Subcutaneous adipose tissue (tissue), 4 donors: ENCODE data around the gene STK39. TPM values are rescaled to one million over a fixed set of nuclear protein-coding genes. Genes with fewer than 3 reads are reported as not detected.

Experiments
- total RNA-seq, 4 donors: library from RNA; depleted of rRNA; stranded (reverse); fragments of >200 nt; gene quantifications; one replicate each; pipeline ENCODE4 v1.1.0, GENCODE V29; 2016
- TF ChIP-seq, protein P1 (sequence below): fragments of 450-650 bp; IDR thresholded peaks from one replicate; pipeline ENCODE4 v1.5.1; 2016; ENCODE audit warnings: low read depth, mild to moderate bottlenecking, control low read depth, antibody characterized with exemption, moderate library complexity

STK39 gene
- total RNA-seq, 4 donors from 2014 or later = 40.1 to 68.6 (median 56.5) TPM

DNA sequence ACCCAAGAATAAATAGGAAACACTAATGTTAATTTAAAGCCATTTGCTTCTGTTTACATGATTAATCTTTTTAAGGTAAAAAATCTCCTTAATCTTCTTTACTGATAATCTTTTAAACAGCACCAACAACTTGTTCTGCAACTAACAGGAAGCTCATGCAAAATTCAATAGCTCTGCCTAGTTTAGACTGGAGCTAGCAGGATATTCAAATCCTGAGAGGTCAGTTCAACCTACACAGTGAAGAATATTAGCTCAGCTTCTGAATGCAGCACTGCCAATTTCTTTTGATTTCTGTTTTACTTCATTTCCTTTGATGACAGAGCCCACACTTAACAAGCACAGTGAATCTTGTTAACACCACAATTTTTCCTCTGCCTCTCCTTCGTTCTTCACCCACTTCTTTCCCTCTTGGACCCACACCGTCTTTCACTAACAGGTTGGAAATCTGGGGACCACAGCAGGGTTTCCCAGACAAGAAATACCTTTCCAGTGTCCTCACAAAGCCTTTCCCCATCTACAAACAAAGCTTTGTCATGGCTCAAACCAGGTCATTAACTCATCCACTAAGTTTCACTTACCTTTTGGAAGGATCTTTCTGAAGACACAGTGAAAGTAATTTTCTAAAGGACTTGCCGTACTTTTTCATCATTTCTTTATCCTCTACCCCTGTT, 109.8 kb downstream of the STK39 start:
- TF ChIP-seq, protein P1, sequence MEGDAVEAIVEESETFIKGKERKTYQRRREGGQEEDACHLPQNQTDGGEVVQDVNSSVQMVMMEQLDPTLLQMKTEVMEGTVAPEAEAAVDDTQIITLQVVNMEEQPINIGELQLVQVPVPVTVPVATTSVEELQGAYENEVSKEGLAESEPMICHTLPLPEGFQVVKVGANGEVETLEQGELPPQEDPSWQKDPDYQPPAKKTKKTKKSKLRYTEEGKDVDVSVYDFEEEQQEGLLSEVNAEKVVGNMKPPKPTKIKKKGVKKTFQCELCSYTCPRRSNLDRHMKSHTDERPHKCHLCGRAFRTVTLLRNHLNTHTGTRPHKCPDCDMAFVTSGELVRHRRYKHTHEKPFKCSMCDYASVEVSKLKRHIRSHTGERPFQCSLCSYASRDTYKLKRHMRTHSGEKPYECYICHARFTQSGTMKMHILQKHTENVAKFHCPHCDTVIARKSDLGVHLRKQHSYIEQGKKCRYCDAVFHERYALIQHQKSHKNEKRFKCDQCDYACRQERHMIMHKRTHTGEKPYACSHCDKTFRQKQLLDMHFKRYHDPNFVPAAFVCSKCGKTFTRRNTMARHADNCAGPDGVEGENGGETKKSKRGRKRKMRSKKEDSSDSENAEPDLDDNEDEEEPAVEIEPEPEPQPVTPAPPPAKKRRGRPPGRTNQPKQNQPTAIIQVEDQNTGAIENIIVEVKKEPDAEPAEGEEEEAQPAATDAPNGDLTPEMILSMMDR = no peak

DNA sequence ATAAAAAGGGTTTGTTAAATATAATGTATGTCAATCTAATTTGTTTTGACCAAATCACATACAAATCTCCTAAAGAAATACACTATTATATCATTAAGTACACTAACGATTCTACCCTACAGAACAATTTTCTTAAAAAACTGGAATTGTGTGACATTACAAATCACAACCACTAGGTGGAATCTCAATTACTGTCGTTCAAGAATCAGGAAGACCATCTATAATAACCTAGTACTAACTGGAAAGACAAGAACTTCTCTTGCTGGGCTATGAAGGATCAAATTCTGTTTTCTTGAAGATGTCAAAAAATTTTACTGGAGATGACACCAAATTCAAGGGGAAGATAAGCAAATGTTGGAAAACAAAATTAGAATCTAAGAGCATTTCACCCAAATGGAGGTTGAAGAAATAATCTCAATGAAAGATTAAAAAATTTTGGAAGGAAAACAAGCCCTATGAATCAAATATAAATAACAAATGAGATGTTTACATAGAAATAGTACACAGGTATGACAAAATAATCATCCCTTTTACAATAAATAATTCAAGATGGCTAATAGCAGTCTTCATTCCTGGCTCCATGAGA, 110.9 kb downstream of the STK39 start:
- TF ChIP-seq, protein P1 = no peak

DNA sequence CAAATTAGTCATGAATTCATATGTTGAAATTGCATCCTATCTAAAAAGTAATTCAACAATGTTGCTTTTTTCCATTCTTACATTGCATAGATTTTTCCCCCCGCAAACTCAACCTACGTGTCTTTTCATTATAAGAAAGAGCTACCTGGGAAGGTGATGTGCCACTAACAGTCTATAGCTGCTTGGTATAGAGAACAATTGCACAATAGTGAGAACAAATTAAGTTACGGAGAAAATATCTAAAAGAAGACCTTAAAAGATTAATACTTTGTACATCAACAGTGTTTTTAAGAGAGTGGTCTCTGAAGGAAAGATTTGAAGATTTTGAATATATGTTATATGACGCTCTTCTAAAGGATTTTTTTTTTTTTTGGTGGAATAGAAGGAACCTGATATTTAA, 111.8 kb downstream of the STK39 start:
- TF ChIP-seq, protein P1 = no peak

DNA sequence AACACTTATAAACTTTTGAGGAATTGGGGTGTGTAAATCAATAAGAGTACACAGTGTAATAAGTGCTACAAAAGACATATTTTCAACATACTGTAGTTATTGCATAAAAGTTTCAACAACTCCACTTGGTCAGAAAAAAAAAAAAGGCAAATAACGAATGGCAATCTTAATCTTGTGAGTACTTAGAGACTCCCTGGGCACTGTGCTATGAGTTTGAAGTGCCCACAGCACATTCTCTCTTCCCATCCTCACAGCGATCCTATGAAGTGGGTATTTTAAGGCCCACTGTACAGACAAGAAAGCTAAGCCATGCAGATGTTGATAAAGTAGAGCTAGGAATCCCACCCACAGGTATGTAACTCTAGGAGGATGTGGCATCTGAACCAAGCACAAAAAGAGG, 112.3 kb downstream of the STK39 start:
- TF ChIP-seq, protein P1 = no peak

DNA sequence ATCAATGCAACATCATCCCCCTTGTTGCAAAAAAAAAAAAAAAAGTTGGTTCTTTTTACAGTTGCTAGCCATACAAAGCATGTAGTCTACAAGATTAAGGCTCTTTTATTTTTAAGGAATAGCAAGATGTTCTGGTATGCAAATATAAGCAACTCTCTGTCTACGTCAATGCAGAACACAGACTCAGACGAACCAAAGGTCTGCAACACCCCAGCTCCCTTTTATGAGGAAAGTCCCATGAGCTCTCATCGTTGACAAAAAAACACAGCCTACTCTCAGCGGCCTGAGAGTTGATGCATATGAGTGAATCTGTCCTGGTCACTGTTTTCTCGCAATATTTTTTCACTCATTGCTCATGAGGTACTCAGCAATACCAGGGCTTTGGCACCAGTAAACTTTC, 112.9 kb downstream of the STK39 start:
- TF ChIP-seq, protein P1 = no peak

DNA sequence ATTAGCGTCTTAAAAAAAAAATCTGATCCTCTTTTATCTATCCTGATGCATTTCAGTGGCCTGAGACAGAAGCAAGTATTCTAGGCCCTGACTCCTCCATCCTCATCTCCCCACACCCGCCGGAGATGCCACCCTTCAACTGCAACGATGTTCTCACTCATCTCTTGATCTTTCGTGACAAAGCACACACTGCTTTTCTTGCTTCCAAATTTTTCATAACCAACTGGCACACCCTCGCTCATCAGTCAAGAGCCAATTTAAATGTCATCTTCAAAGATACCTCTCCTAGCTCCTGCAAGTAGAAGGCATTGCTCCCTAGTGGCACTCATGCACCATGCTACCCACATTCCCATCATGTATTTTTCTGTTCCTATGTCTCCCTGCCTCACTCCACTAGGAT, 115.0 kb downstream of the STK39 start:
- TF ChIP-seq, protein P1 = no peak

DNA sequence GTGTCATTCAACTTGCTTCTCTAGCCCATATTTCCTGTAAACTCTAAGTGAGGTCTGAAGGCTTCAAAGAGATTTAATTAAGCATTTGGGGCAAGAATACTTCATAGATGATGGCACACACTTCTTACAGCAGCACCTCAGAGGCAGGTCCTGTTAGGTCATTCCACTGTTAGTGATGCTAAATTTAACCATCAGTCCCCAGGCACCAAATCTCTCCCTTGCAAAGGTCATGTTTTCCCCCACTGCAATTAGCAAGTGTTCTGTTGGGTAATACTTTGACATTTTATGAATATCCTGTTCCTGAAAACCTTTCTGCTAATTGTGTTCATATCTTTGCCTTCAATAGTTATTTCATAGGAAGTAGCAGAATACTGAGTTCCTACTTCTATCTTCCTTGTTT, 117.0 kb downstream of the STK39 start:
- TF ChIP-seq, protein P1 = no peak
